Ovary (tissue), 9 donors: ENCODE data around the gene ATF7. TPM values are rescaled to one million over a fixed set of nuclear protein-coding genes. Genes with fewer than 3 reads are reported as not detected.
A peak's percentile ranks its signal among the peaks of the same experiment; 100 is the strongest.

Experiments used
- DNase-seq, 5 donors: peaks; one replicate each; pipeline ENCODE4 v3.0.0-alpha.2; 2019 to 2020
- H3K27ac ChIP-seq, 2 donors: fragments of 200-600 bp; one replicate each; pipeline versions ENCODE4 v1.5.1 to v1.8.0; 2019 to 2022
- H3K27me3 ChIP-seq: fragments of 200-600 bp; one replicate; pipeline ENCODE4 v1.8.0; 2022
- H3K36me3 ChIP-seq: fragments of 200-600 bp; sonication (generic); one replicate; pipeline ENCODE4 v1.5.1; 2019
- H3K4me1 ChIP-seq: one replicate; pipeline ENCODE4 v1.8.1; 2013; ENCODE audit warnings: mild to moderate bottlenecking, moderate library complexity; ENCODE audit not compliant: insufficient read depth
- H3K4me3 ChIP-seq: fragments of 200-600 bp; sonication (generic); one replicate; pipeline ENCODE4 v1.5.1; 2017
- H3K9me3 ChIP-seq, 2 donors: fragments of 200-600 bp in 1 of 2; sonication (generic) in 1 of 2; one replicate each; pipeline versions ENCODE4 v1.5.1 to v1.8.1; 2013 to 2019; ENCODE audit warnings: mild to moderate bottlenecking in 1 of 2, moderate library complexity in 1 of 2
- CTCF ChIP-seq, 3 donors: fragments of 450-650 bp in 2 of 3; fragments of 200-600 bp in 1 of 3; IDR thresholded peaks; one replicate each; pipeline versions ENCODE4 v1.5.1 to v1.8.0; 2016 to 2022; ENCODE audit warnings: antibody characterized with exemption in 3 of 3, mild to moderate bottlenecking in 1 of 3
- EP300 ChIP-seq: sonication (generic); formaldehyde crosslinking; IDR thresholded peaks from one replicate; pipeline ENCODE4 v1.6.1; 2017; ENCODE audit warnings: antibody characterized with exemption
- POLR2A ChIP-seq: fragments of 450-650 bp; IDR thresholded peaks from one replicate; pipeline ENCODE4 v1.6.1; 2017; ENCODE audit warnings: antibody characterized with exemption, mild to moderate bottlenecking, moderate library complexity
- WGBS, 3 donors: extraction: QIAGEN DNeasy Blood & Tissue Kit in 1 of 3; methylation state at CpG; one replicate each; pipeline versions ENCODE4 v1.1.5 to v1.1.7; 2013 to 2017; 5-methylcytosine and 5-hydroxymethylcytosine counted together
- intact Hi-C, 4 donors: fragments of 100-400 bp; cut with DNase I; formaldehyde crosslinking; loops; one replicate each; pipeline versions ENCODE4 v1.11.0 to v1.15.1; 2022 to 2023
- polyA plus RNA-seq, 2 donors: library from polyadenylated mRNA; stranded (reverse); fragments of 200-250 nt in 1 of 2; fragments of 350-450 nt in 1 of 2; fragmentation: Illumina TruSeq in 1 of 2; extraction: RNeasy Lipid Tissue Mini Kit (QIAGEN cat#74804) in 1 of 2; gene quantifications; one replicate each; pipeline ENCODE4 v1.2.3, GENCODE V29; 2013 to 2014
- total RNA-seq, 7 donors: library from RNA; depleted of rRNA in 2 of 7; stranded (reverse); fragments of >200 nt in 2 of 7; fragmentation: NEBNext Ultra II Directional in 3 of 7; extraction: Animal tissue kit (Norgen Biotek cat#: 25700) in 3 of 7; gene quantifications; one replicate each; pipeline versions ENCODE4 v1.1.0 to v1.2.4, GENCODE V29; 2016 to 2023
- donor health status: DM: no; HTN: no; CAD: no; lungs with moderate emphysema.
- donor health status: DM: no; HTN: no; CAD: no.
- donor health status: Bipolar disorder and iron deficiency.
- donor health status: DM: yes; HTN: yes; CAD: no.
- donor health status: DM: no; HTN: no; CAD: no.
- donor health status: DM: yes; HTN: yes; CAD: no.

ATF7 gene
- total and polyA plus RNA-seq, 9 donors = 19.8 to 68.5 (median 41.3) TPM

- no peak overlapping the region for H3K4me3 ChIP-seq
- WGBS, 3 donors = 0 to 9% (median 1%) methylated on average over 3 of the region's 3 CpGs
- intact Hi-C loops = no loop called here
Observed at GRCh38 chr12:53659011-53659551, 32.9 kb upstream of the ATF7 start.

GRCh38 chr12:53657041-53657440 lies 30.9 kb upstream of the ATF7 start:
- intact Hi-C loops = no loop called here
- WGBS, 3 donors = 97 to 98% (median 98%) methylated on average over 4 of the region's 4 CpGs
- Histone ChIP-seq H3K27me3 (no peaks in the 10 kb centered on the region), H3K27ac (no peak overlapping the region), H3K36me3 (no peaks in the 10 kb centered on the region), H3K9me3 (no peaks in the 10 kb centered on the region), H3K4me3 (no peak overlapping the region), H3K4me1 (peaks cover 10% of the 10 kb centered on the region)
- no peak for DNase-seq
- TF ChIP-seq POLR2A (no peak), EP300 (no peak), CTCF (IDR thresholded peaks at IDR 0.05) (no peak)

More at GRCh38 chr12:53659011-53659551, 32.9 kb upstream of the ATF7 start:
- Histone ChIP-seq H3K27ac (peak overlapping the region; percentile 31 to 77), H3K36me3 (no peaks in the 10 kb centered on the region), H3K27me3 (no peaks in the 10 kb centered on the region), H3K9me3 (no peaks in the 10 kb centered on the region), H3K4me1 (peaks cover 10% of the 10 kb centered on the region)
- no peak for TF ChIP-seq CTCF (IDR thresholded peaks at IDR 0.05)
- no peak for TF ChIP-seq EP300
- TF ChIP-seq POLR2A = no peak
- peak in 3 of 5 donors; percentile 37 to 40 (median 39) for DNase-seq

GRCh38 chr12:53653595-53653994 lies 27.4 kb upstream of the ATF7 start:
- Histone ChIP-seq H3K4me1 (peaks cover 5% of the 10 kb centered on the region), H3K4me3 (no peak overlapping the region), H3K27me3 (no peaks in the 10 kb centered on the region), H3K9me3 (no peaks in the 10 kb centered on the region), H3K36me3 (no peaks in the 10 kb centered on the region), H3K27ac (no peak overlapping the region)
- TF ChIP-seq EP300 = no peak
- no peak for TF ChIP-seq POLR2A
- TF ChIP-seq CTCF (IDR thresholded peaks at IDR 0.05) = no peak
- 94 to 97% (median 96%) methylated on average over 2 of the region's 2 CpGs for WGBS, 3 donors
- intact Hi-C loops = no loop called here
- DNase-seq = no peak

GRCh38 chr12:53652366-53652765 lies 26.2 kb upstream of the ATF7 start:
- no peaks in the 10 kb centered on the region for H3K9me3 ChIP-seq
- H3K36me3 ChIP-seq = no peaks in the 10 kb centered on the region
- H3K27ac ChIP-seq = no peak overlapping the region
- WGBS, 3 donors = 76 to 88% (median 76%) methylated on average over 1 of the region's 1 CpG
- TF ChIP-seq EP300 (no peak), CTCF (IDR thresholded peaks at IDR 0.05) (no peak), POLR2A (no peak)
- intact Hi-C loops = no loop called here
- H3K4me1 ChIP-seq = no peaks in the 10 kb centered on the region
- no peaks in the 10 kb centered on the region for H3K27me3 ChIP-seq
- H3K4me3 ChIP-seq = no peak overlapping the region
- DNase-seq = no peak
